HG02642 (cell line): ENCODE results near the gene CCL18.
"Not testable (repeated sequence)": the region's sequence is repeated elsewhere in the genome, so short reads cannot be mapped to it uniquely, and the experiment has no call there.

Experiments
- ATAC-seq: cut with Tn5 transposase; IDR thresholded peaks from one replicate; pipeline ENCODE4 v1.9.1; 2021; ENCODE audit warnings: mild to moderate bottlenecking; ENCODE audit not compliant: unreplicated experiment, poor library complexity

CCL18 gene

GRCh38 chr17:36099004-36099403 is 34.9 kb downstream of the CCL18 start:
- not testable (repeated sequence) for ATAC-seq

- ATAC-seq, result peak; percentile 77
Observed at GRCh38 chr17:36103401-36103975, 39.4 kb downstream of the CCL18 start, which contains the start of gene CCL4. Gene CCL4, plus strand, starts transcription at chr17:36103827. Its CDS starts 79 bp downstream, at chr17:36103906.

DNA sequence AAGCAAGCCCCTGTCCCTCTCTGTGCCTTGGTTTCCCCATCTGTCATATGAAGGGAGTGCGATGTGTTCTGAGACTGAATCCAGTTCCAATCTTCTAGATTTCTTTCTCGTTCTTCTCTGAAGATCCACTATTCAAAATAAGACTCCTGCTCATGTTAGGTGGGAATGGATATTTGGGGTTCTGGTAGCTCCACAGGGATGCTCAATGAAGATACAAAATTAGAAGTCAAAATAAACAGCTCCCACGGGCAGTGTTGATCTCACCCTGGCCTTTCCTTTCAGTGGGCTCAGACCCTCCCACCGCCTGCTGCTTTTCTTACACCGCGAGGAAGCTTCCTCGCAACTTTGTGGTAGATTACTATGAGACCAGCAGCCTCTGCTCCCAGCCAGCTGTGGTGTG is 40.2 kb downstream of the CCL18 start:
- not testable (repeated sequence) for ATAC-seq

GRCh38 chr17:36104701-36105181 is 40.7 kb downstream of the CCL18 start:
- no peak for ATAC-seq

- no peak for ATAC-seq
Observed at GRCh38 chr17:36105781-36106492, 41.9 kb downstream of the CCL18 start.

DNA sequence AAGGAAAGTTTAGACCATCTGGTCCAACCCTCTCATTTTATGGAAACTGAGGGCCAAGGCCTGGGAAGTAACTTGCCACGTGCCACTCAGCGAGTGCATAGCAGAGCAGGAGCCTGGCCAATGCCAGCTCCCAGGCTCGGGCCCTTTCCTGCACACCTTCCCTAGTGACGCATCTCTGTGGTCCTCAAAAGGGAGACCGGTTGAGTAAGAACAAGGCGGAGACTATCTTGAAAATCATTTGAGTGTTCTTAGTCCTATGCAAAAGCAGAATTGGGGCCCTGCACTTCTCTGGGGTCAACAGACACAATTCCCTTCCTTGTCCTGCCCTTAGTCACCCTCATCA is 42.4 kb downstream of the CCL18 start:
- ATAC-seq, result no peak

DNA sequence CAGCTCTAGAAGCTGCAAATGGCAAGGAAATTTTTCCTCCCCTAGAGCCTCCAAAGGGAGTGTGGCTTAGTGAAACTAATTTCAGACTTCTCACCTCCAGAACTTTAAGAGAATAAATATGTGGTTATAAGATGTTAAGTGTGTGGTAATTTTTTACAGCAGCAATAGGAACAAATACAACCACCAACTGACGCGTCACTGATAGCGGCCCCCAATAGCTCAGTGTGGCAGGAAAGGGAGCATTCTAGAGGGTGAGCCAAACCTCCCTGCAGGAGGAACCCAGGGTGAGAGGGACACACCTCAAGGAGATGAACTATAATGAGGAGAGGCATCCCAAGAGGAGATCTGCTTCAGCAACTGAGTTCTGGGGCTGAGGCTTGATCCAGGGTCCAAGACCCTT is 43.6 kb downstream of the CCL18 start:
- ATAC-seq, result no peak

- ATAC-seq, result not testable (repeated sequence)
Observed at GRCh38 chr17:36108265-36108664, 44.2 kb downstream of the CCL18 start.

GRCh38 chr17:36111068-36111490 is 47.0 kb downstream of the CCL18 start:
- no peak for ATAC-seq

GRCh38 chr17:36112572-36112971 is 48.5 kb downstream of the CCL18 start:
- no peak for ATAC-seq

- not testable (repeated sequence) for ATAC-seq
Observed at GRCh38 chr17:36113131-36113530, 49.1 kb downstream of the CCL18 start.

DNA sequence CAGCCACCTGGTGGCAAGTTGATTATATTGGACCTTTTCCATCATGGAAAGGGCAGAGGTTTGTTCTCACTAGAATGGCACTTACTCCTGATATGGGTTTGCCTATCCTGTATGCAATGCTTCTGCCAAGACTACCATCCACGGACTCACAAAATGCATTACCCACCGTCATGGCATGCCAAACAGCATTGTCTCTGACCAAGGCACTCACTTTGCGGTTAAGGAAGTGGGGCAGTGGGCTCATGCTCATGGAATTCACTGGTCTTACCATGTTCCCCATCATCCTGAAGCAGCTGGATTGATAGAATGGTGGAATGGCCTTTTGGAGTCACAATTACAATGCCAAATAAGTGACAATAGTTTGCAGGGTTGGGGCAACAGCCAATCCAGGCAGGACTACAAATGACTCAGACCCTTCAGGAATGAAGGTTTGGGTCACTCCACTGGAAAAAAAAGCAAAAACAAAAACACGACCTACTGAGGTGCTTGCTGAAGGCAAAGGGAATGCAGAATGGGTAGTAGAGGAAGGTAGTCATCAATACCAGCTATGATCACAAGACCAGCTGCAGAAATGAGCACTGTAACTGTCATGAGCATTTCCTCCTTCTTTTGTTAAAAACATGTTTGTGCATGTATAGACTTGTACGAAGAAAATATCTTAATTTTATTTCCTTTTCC is 51.0 kb downstream of the CCL18 start:
- not testable (repeated sequence) for ATAC-seq

- not testable (repeated sequence) for ATAC-seq
Observed at GRCh38 chr17:36115649-36115977, 51.5 kb downstream of the CCL18 start.

GRCh38 chr17:36117505-36118382 is 53.7 kb downstream of the CCL18 start:
- no peak for ATAC-seq

DNA sequence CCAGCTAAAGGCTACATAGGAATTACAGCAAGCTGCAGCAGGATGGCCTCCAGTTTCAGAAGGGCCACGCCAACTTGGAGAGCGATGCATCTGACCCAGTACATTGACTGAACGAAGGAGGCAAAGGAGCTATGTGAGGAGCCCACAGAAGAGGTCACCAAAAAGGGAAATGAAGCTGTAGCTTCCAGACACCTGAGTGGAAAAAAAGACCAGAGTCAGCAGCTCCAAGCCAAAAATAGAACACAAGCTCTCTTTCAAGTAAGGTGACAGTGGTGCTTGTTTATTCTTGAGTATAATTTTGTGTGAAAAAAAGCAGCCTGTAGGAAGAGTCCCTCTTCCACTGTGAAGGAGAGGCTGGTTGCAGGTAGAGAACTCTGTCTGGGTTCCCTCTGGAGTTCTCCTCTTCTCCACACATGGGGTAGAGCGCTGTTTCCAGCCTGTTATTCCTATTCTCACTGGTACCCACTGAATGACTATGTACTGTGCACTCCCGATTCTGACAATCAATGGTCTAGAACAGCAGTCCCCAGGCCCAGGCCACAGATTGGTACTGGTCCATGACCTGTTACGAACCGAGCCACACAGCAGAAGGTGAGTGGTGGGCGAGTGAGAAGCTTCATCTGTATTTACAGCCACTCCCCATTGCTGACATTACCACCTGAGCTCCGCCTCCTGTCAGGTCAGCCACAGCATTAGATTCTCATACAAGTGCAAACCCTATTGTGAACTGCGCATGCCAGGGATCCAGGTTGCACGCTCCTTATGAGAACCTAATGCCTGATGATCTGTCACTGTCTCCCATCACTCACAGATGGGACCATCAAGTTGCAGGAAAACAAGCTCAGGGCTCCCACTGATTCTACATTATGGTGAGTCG is 54.6 kb downstream of the CCL18 start:
- ATAC-seq, result no peak

DNA sequence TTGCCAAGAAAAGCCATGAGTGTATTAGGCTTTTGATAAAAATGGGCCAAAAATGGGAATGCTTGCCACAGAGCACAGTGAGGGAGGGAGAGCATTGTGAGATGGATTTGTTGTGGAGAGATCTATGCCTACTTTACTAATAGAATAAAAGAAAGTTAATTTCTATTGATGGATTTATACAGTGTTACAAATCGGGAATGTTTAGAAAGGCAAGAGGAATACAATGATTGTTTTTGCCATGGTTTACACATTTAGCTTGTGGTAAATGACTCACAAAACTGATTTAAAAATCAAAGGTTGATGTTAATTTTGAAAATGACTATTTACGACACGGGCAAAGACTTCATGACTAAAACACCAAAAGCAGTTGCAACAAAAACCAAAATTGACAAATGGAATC is 56.1 kb downstream of the CCL18 start:
- no peak for ATAC-seq

DNA sequence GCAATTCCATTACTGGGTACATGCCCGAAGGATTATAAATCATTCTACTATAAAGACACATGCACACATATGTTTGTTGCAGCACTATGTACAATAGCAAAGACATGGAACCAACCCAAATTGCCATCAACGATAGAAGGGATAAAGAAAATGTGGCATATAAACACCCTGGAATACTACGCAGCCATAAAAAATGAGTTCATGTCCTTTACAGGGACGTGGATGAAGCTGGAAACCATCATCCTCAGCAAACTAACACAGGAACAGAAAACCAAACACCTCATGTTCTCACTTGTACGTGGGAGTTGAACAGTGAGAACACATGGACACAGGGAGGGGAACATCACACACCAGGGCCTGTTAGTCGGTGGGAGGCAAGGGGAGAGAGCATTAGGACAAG is 57.0 kb downstream of the CCL18 start:
- ATAC-seq, result not testable (repeated sequence)
